GM13976 (cell line): ENCODE data around the gene ESPNL.

ENCODE experiments used
- DNase-seq: peaks from one replicate; pipeline ENCODE4 v3.0.0; 2012; ENCODE audit warnings: low spot score
- in situ Hi-C: fragments of 300-500 bp; cut with MboI; formaldehyde crosslinking; loops from one replicate; pipeline ENCODE4 v1.12.0; 2022; ENCODE audit warnings: low sequenced_read_pairs, mixed read lengths, inconsistent platforms; ENCODE audit not compliant: unreplicated experiment
- TF ChIP-seq, protein P1 (sequence below): IDR thresholded peaks from 2 replicates; pipeline ENCODE4 v1.5.1; 2012; ENCODE audit warnings: borderline replicate concordance, mild to moderate bottlenecking; ENCODE audit not compliant: insufficient read depth; ENCODE audit errors: extremely low read depth, missing control alignments, control extremely low read depth

Gene ESPNL

GRCh38 chr2:238116298-238117198 is 16.4 kb downstream of the ESPNL start:
- TF ChIP-seq, protein P1, sequence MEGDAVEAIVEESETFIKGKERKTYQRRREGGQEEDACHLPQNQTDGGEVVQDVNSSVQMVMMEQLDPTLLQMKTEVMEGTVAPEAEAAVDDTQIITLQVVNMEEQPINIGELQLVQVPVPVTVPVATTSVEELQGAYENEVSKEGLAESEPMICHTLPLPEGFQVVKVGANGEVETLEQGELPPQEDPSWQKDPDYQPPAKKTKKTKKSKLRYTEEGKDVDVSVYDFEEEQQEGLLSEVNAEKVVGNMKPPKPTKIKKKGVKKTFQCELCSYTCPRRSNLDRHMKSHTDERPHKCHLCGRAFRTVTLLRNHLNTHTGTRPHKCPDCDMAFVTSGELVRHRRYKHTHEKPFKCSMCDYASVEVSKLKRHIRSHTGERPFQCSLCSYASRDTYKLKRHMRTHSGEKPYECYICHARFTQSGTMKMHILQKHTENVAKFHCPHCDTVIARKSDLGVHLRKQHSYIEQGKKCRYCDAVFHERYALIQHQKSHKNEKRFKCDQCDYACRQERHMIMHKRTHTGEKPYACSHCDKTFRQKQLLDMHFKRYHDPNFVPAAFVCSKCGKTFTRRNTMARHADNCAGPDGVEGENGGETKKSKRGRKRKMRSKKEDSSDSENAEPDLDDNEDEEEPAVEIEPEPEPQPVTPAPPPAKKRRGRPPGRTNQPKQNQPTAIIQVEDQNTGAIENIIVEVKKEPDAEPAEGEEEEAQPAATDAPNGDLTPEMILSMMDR = no peak
- no peak for DNase-seq
- in situ Hi-C loops = no loop called here

GRCh38 chr2:238117199-238118154 is 17.3 kb downstream of the ESPNL start:
- in situ Hi-C loops = no loop called here
- TF ChIP-seq, protein P1 = no peak
- no peak for DNase-seq

DNA sequence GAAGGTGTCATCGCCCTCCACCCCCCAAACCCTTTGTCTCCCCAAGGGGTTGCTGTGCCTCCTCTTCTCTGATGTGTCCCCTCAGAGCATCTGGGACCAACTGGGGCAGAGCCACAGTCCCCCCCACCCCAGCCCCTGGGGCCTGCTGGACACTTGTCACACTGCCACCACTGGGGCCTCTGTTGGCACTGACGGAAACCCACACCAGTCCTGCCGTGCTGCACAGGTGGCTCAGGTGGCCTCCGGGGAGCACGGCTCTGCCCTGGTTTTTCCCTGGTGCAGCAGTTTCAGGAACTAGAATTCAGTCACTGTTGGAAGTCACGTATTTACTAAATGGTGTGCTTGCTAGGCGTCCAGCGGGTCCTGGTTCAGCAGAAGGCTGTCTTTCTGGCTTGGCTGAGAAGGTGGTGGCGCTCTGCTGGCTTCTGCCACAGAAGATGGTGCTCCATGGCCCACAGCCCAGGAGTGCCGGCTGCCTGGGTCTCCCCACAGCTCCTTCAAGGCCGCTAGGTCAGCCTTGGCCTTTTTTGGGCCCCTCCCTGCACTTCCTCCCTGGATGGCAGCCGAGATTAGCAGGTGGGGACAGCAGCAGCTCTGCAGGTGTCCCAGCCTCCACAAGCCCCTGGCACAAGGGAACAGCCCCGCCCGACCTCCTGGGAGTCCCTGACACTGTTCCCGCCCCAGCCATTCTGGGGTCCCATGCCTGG is 19.8 kb downstream of the ESPNL start:
- DNase-seq = no peak
- in situ Hi-C loops = no loop called here
- TF ChIP-seq, protein P1 = no peak

DNA sequence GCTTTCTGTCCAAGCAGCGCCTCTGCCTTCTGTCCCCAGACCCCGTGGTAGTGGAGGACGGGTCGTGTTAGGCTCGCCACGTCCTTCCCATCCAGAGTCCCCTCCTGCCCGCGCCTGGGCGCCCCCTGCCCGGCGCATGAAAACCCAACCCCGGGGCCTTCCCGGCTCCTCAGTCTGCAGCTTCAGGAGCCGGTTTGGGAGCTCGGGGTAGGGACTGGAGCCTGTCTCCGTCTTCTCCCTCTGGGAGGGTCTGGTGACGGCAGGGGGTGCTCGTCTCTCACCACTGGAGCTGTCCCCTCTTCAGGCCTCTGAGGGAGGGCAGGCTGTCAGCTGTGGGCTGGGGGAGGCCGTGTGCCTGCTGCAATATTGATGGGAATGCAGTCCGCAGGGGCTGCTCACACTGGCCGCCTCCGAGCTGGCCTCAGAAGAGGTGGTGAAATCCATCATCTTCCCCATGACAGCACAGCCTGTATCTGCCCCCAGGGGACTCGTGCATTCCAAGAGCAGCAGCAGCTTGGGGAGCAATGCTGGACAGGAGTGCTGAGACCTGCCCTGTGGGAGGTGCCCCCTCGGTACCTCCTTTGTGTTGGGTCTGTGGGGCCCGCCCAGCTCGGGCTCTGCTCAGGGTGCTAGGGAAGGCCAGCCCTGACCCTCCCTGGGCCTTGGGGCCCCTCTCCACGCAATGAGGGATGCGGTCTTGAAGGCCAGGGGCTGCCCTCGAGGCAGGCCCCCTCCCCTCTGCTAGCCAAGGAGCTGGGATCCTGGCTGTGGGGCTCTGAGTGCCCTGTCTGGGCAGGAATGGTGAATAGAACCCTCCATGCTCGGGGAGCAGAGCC is 20.5 kb downstream of the ESPNL start:
- in situ Hi-C loops = no loop called here
- TF ChIP-seq, protein P1 = no peak
- DNase-seq = no peak

- DNase-seq = no peak
- in situ Hi-C loops = no loop called here
- TF ChIP-seq, protein P1 = no peak
These were observed 21.6 kb downstream of the ESPNL start for GRCh38 chr2:238121511-238122286.
